ENCODE data around the gene TANC1. TPM values are rescaled to one million over a fixed set of nuclear protein-coding genes. Genes with fewer than 3 reads are reported as not detected.

The TANC1 gene
- total RNA-seq, 1 donor from 2014 or later: not detected

- no peaks in the 10 kb centered on the region for H3K9me3 Mint-ChIP-seq
- no peak for TF ChIP-seq CTCF (IDR thresholded peaks at IDR 0.05)
- DNase-seq: no peak
- no peak overlapping the region for H3K27ac Mint-ChIP-seq
- H3K4me3 Mint-ChIP-seq: no peak overlapping the region
- ATAC-seq (ENCODE audit: low read depth): no peak
- peaks cover 13% of the 10 kb centered on the region for H3K4me1 Mint-ChIP-seq
- POLR2A ChIA-PET: no interaction called here
- H3K36me3 Mint-ChIP-seq (ENCODE audit: low read depth): no peaks in the 10 kb centered on the region
- intact Hi-C loops (cut with micrococcal nuclease): no loop called here
- CTCF ChIA-PET: no interaction called here
- H3K27me3 Mint-ChIP-seq: peaks cover 3% of the 10 kb centered on the region
These were observed 196.6 kb downstream of the TANC1 start for GRCh38 chr2:159165048-159165447.

- H3K4me1 Mint-ChIP-seq: peaks cover 8% of the 10 kb centered on the region
- H3K27ac Mint-ChIP-seq: no peak overlapping the region
- ATAC-seq (ENCODE audit: low read depth): no peak
- no peak for DNase-seq
- no peak for TF ChIP-seq CTCF (IDR thresholded peaks at IDR 0.05)
- intact Hi-C loops (cut with micrococcal nuclease): no loop called here
- H3K27me3 Mint-ChIP-seq: no peaks in the 10 kb centered on the region
- H3K4me3 Mint-ChIP-seq: no peak overlapping the region
- CTCF ChIA-PET: no interaction called here
- POLR2A ChIA-PET: no interaction called here
- no peaks in the 10 kb centered on the region for H3K9me3 Mint-ChIP-seq
- no peaks in the 10 kb centered on the region for H3K36me3 Mint-ChIP-seq (ENCODE audit: low read depth)
These were observed 200.3 kb downstream of the TANC1 start for GRCh38 chr2:159168707-159169106.

GRCh38 chr2:159169187-159169586, 200.7 kb downstream of the TANC1 start:
- POLR2A ChIA-PET: no interaction called here
- no peak for DNase-seq
- intact Hi-C loops (cut with micrococcal nuclease): no loop called here
- Mint-ChIP-seq H3K4me3 (no peak overlapping the region), H3K36me3 (ENCODE audit: low read depth) (no peaks in the 10 kb centered on the region), H3K4me1 (peaks cover 5% of the 10 kb centered on the region), H3K27me3 (no peaks in the 10 kb centered on the region), H3K27ac (no peak overlapping the region), H3K9me3 (no peaks in the 10 kb centered on the region)
- CTCF ChIA-PET: no interaction called here
- no peak for TF ChIP-seq CTCF (IDR thresholded peaks at IDR 0.05)
- no peak for ATAC-seq (ENCODE audit: low read depth)

- TF ChIP-seq CTCF (IDR thresholded peaks at IDR 0.05): no peak
- H3K4me1 Mint-ChIP-seq: no peaks in the 10 kb centered on the region
- no peaks in the 10 kb centered on the region for H3K36me3 Mint-ChIP-seq (ENCODE audit: low read depth)
- ChIA-PET CTCF (no interaction called here), POLR2A (no interaction called here)
- H3K27me3 Mint-ChIP-seq: no peaks in the 10 kb centered on the region
- intact Hi-C loops (cut with micrococcal nuclease): no loop called here
- DNase-seq (no peak), ATAC-seq (ENCODE audit: low read depth) (no peak)
- H3K4me3 Mint-ChIP-seq: no peak overlapping the region
- H3K27ac Mint-ChIP-seq: no peak overlapping the region
- H3K9me3 Mint-ChIP-seq: no peaks in the 10 kb centered on the region
These were observed 204.0 kb downstream of the TANC1 start for GRCh38 chr2:159172403-159172802.

GRCh38 chr2:159174759-159175158, 206.3 kb downstream of the TANC1 start:
- ATAC-seq (ENCODE audit: low read depth) (no peak), DNase-seq (no peak)
- Mint-ChIP-seq H3K4me3 (no peak overlapping the region), H3K27me3 (no peaks in the 10 kb centered on the region), H3K4me1 (no peaks in the 10 kb centered on the region), H3K9me3 (no peaks in the 10 kb centered on the region), H3K36me3 (ENCODE audit: low read depth) (no peaks in the 10 kb centered on the region), H3K27ac (no peak overlapping the region)
- TF ChIP-seq CTCF (IDR thresholded peaks at IDR 0.05): no peak
- ChIA-PET POLR2A (no interaction called here), CTCF (no interaction called here)
- intact Hi-C loops (cut with micrococcal nuclease): no loop called here

All from activated B cell treated with CpG ODN at 0.5 μM for 24 hours (primary cell).